Stimulated activated CD8-positive, alpha-beta memory T cell treated with anti-CD3 and anti-CD28 coated beads, Interleukin-12 subunit alpha, Interleukin-12 subunit beta, amount 100 ng/mL, for 1 hour (primary cell): Measurements from ENCODE around the gene ADARB1.

Experiments
- DNase-seq: peaks from one replicate; pipeline ENCODE4 v3.0.0-alpha.2; 2020; ENCODE audit warnings: low read depth

The ADARB1 gene

DNA sequence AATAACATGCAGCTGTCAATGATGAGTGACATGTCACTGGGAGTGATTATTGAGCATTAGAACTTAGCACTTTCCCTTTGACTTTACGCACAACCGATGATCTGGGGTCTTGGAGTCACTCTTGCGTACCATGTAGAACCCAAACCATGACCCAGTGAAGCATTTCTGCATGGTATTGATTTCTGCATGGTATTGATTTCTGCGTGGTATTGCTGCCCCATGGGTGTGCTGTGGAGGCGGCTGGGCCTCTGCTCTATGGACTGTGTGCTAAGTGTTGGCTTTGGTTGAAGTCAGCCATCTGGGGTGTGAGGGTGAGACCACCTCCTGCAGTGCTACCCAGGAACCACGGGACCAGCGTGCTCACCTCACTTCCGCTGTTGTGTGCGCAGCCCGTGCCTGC lies 98.0 kb downstream of the ADARB1 start:
- no peak for DNase-seq

DNA sequence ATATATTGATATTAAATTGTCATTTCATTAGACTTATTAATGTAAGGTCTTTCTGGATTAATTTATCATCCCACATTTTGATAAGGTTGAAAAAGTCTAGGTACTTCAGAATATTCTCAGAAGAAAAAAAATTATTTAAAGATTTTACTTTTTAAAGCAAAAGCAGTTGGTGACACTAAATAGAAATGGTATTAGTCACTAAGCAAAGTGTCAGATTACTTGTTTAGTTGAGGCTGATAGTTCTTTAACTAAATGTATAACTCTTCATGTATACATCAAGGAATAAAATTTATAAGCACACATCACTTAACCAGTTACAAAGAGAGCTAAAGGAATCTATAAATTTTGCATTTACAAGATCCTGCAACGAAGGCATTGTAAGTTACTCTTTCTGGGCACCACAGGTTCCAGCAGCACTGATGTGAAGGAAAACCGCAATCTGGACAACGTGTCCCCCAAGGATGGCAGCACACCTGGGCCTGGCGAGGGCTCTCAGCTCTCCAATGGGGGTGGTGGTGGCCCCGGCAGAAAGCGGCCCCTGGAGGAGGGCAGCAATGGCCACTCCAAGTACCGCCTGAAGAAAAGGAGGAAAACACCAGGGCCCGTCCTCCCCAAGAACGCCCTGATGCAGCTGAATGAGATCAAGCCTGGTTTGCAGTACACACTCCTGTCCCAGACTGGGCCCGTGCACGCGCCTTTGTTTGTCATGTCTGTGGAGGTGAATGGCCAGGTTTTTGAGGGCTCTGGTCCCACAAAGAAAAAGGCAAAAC lies 101.1 kb downstream of the ADARB1 start:
- no peak for DNase-seq

DNA sequence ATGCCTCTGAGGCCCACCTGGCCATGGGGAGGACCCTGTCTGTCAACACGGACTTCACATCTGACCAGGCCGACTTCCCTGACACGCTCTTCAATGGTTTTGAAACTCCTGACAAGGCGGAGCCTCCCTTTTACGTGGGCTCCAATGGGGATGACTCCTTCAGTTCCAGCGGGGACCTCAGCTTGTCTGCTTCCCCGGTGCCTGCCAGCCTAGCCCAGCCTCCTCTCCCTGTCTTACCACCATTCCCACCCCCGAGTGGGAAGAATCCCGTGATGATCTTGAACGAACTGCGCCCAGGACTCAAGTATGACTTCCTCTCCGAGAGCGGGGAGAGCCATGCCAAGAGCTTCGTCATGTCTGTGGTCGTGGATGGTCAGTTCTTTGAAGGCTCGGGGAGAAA lies 101.8 kb downstream of the ADARB1 start:
- no peak for DNase-seq

DNA sequence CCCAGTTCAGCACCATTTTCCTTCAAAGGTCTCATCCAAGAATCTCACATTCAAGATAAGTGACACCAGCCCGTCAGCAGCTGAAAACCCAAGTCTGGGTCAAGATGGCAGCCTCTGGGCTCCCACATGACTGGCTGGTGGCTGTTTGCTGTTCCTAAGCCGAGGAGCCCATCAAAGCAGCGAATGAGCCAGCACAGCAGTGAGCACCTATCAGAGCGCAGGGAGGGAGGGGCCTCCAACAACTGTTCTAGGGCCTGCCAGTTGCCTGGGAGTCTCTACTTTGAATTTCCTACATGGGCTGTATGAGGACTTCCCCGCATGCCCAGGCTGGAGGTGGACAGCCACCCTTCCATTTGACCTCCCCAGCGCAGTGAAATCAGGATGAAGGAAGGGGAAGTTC lies 102.7 kb downstream of the ADARB1 start:
- no peak for DNase-seq

DNA sequence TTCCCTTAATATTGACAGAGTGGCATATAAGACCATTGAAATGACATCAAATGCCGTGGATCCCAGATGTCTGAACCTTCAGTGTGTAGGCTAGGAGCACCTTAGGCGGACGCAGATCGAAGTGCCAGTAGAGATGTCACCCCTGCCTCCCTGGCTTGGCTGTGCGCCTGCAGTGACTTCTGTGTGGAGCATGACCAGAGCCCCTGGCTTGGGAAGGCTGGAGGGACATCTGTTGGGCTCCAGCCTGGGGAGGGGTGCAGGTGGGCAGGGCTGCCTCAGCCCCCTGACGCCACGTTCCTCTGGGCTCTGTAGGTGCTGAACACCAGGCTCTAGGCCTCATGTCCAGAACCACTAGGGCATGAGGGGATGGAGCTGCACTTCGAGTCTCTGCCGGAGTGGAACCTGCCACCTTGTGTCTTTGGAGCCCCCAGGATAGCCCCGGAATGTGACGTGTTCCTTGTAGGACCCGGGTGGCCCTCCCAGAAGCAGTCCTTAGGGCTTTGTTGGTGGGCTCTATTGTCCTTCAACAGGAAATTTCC lies 103.8 kb downstream of the ADARB1 start:
- DNase-seq = no peak

DNA sequence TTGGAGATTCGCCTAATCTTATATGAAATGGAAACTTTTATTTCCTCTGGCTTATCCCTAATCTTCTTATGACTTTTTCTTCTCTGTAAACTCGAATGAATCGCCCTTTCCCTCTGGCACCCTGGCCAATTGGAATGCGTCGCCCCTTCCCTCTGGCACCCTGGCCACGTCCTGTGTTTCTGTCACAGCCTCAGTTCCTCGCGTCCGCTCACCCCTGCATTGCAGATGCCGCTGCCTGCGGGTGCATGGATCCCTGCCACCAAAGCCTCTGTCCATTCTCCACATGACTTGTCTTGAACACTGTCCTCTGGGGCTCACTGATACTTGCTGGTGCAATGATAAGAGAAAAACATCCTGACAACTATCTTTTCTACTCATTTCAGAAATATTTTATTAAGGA lies 104.6 kb downstream of the ADARB1 start:
- DNase-seq = no peak

DNA sequence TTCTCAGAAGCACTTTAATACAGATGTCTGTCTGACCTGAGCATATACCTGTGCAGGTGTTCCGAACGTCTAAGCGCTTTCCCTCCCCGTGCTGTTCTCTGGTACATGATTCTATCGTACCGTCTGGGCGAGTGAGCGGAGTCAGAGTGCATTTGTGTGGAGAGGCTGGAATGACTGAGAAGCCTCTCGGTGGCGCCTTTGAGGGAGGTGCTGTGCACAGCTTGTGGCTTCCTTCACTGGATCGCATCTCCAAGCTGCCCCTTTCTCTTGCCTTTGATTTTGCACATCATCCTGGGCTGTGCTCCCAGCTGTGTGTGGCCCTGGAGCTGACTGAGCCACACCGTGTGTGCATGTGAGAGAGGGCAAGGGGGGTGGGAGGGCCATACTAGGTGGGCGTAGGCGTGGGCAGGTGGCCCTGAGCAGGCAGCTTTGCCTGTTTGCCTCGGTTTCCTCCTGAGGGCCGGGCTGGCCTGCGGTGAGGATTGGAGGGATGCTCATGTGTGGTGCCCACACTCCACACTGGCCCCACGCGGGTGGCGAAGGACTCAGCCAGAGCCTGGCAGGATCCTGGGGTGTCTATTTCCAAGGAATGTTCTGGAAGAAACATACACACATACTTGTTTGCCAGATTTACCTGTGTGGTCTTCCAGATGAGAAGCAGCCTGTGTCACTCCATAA lies 105.3 kb downstream of the ADARB1 start:
- DNase-seq = no peak

DNA sequence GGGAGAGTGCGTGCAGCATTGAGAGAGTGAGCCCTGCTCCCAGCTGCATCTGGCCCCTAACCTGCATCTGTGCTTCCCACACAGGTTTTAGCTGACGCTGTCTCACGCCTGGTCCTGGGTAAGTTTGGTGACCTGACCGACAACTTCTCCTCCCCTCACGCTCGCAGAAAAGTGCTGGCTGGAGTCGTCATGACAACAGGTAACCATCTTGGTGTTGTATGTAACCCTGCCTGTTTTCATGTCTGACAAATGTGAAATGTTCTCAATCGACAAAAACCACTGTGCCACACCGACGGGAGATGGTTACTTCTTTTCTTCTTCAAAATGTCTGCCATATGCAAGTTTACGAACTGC lies 105.8 kb downstream of the ADARB1 start:
- no peak for DNase-seq

DNA sequence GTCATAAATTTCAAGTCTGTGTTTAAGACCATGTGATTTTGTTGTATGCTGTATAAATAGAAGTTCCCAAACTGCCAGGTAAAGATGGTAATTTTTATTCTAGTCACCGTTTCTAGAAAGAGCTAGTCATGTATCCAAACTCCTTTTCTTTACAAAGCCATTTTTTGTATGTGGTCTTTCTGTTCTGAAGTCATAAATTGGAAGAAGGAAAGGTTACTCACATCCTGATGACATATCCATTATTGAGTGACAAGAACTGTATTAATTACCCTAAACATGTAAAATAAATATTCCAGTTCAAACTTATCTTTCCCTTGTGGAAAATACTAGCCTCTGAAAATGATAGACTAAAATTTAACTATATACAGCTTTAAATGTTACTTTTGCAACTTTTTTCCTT lies 108.6 kb downstream of the ADARB1 start:
- no peak for DNase-seq

DNA sequence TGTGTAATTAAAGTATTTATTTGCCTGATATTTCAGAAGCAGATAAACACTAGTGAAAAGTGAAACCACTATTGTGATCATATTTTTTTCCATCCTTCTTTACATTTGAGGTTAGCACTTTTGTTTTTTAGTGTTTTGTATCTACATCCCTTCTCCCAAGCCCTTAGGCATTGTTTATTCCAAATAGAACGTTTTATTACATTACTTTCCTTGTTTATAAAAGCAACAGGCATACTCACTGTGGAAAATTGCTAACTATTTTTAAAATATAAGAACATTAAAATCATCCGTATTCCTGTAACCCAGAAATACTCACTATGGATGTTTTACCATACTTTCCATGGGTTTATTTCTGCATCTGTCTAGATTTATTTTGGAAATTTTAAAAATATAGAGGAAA lies 109.5 kb downstream of the ADARB1 start:
- DNase-seq = no peak

DNA sequence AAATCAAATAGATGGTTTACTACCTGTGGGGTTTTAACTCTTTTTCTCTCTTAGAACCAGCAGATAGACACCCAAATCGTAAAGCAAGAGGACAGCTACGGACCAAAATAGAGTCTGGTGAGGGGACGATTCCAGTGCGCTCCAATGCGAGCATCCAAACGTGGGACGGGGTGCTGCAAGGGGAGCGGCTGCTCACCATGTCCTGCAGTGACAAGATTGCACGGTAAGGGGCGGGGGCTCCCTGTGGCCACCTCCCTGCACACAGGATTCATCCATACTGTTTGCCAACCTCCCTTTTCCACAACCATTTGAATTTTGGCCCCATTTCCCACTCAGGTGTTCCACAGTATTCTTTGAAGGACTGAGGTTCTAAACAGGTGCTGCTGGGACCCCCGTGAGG lies 110.5 kb downstream of the ADARB1 start:
- DNase-seq = no peak

DNA sequence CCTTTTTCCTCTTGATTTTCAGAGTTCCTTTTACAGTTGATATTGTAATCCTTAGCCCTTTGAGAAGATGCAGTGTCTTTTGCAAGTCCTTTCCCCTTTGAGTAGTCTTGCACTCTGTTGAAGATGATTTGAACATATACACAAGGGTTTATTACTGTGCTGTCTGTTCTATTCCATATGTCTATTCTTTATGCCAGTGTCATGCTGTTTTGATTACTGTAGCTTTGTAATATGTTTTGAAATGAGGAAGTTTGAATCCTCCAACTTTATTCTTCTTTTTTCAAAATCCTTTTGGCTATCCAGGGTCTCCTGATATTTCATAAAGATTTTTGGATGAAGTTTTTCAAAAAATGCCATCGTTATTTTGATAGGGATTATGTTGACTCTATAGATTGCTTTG lies 112.3 kb downstream of the ADARB1 start:
- DNase-seq = no peak

DNA sequence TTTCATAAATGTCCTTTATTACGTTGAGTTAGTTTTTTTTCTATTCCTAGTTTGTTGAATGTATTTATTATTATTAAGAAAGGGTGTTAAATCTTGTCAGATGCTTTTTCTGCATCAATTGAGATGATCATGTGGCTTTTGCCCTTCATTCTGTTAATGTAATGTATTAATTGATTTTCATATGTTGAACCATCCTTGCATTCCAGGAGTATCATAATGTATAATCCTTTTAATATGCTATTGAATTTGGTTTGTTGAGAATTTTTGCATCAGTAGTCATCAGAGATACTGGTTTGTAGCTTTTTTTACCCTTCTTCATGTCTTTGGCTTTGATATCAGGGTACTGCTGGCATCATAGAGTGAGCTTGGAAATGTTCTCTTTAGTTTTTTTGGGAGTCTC lies 113.3 kb downstream of the ADARB1 start:
- no peak for DNase-seq

DNA sequence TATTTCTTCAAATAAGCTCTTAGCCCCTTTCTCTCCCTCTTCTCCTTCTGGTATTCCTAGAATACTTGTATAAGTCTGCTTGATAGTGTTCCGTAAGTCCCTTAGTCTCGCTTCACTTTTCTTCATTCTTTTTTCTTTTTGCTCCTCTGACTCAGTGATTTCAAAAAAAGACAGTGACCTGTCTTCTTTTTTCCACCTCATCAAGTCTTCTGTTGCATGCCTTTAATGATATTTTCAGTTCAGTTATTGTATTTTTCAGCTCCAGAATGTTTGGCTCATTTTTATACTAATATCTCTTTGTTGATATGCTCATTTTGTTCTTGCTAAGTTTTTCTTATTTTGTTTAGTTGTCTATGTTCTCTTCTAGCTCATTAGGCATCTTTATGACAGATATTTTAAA lies 115.6 kb downstream of the ADARB1 start:
- DNase-seq = no peak

DNA sequence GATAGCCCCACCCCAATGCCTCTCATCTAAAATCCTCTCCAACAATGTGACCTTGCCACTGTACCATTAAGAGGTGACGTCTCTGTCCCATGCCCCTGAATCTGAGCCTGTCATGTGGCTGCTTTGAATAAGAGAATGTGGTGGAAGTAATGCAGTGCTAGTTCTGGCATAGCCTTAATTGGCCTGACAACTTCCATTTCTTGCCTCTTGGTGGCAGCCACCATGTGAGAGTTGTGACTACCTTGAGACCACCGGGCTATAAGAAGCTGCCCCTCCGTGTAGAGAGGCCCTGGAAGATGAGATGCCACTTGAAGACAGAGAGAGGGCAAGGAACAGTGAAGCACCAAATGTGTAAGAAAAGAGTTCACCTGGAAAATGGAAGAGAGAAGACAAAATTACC lies 118.0 kb downstream of the ADARB1 start:
- DNase-seq = no peak

DNA sequence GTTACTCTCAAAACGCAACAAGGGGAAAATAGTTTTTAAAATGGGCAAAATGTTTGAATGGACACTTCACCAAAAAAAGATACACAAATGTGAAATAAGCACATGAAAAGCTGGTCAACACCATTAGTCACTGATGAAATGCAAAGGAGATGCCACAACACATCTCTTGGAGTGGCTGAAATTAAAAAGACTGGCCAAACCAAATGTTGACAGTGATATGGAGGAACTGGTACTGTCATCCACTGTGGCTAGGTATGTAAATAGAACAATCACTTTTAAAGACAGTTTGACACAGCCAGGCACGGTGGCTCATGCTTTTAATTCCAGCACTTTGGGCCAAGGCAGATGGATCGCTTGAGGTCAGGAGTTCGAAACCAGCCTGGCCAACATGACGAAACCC lies 122.2 kb downstream of the ADARB1 start:
- DNase-seq = no peak

DNA sequence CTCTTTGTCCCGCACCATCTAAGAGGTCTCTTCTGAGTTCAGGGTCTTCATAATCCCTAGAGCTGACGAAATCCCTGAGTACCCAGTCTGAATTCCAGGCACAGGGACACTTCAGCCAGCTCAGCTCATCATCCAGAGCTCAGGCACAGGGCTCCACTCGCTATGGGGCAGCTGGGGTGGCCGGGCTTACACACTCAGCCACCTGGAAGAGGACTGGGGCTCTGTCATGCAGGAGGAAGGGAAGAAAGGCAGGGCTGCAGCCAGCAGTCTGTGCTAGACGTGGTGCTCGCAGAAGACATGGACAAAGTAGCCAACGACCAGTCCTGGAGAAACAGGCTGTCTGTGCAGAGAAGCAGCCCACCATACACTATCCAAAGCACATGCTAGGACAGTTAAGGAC lies 124.8 kb downstream of the ADARB1 start:
- no peak for DNase-seq

DNA sequence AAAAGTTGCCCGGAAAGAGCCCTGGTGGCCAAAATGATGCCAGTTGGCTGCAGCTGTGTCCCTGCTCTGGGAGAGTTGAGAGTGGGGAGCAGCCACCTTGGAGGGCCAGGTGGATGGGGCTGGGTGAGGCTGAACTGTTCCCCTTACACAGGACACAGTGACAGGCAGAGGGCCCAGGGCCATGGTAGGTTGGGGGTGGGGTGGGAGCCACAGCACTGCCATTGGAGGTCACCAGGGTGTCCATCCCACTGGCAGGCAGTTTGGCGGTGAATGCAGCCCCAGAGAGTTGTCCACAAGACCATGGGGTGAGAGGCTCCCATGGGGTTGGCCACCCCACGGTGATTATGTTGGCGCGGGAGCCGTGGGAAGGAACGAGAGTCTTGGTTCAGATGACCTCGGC lies 125.7 kb downstream of the ADARB1 start:
- no peak for DNase-seq

DNA sequence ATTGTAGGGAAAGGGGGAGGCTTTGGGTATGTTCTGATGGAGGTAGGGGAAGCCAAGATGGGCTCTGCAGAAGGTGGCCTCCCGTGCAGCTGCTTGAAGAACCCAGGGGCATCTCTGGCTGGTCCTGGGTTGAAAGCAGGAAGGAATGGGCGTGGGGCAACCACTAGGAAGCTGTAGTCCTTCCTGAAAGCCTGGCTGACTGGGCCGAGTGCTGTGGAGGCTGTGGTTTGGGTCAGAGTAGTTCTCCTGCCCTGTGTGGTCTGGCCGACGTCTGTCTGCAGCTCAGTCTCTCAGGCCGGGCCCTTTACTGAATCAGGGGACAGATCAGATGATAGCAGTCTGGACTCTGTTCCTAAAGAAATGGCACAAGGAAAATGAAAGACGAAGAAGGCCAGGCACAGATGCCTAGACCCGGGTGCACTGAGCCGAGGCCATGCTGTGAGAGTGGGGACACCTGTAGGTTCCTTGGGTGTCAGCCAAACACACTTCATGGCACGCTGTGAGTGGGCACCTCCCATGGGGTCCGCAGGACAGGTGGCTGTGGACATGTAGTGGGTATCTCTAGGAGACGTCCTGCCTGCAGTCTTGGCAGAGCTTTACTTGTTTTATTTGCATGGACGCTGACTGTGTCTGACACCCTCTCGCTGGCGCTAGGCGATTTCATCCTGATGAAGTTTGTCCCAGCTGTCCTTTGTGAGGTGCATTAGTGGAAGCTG lies 126.4 kb downstream of the ADARB1 start:
- DNase-seq = no peak

DNA sequence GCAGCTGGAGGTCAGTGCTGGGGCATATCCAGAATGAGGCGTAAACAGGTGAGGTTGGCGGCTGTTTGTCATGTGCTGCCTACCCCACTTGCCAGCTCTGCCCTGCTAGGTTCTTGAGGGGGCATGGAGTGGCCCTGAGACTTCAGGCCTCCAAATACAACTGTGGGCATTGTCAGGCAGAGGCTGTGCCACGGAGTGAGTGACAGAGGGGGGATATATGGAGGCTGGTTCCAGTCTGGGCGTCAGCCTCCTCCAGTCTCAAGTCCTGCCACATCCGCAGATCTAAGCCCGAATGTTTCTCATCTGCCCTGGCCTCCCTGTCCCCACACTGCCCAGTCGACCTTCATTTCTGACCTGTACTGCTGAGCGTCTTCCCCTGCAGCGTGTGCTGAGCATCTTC lies 128.0 kb downstream of the ADARB1 start:
- no peak for DNase-seq

DNA sequence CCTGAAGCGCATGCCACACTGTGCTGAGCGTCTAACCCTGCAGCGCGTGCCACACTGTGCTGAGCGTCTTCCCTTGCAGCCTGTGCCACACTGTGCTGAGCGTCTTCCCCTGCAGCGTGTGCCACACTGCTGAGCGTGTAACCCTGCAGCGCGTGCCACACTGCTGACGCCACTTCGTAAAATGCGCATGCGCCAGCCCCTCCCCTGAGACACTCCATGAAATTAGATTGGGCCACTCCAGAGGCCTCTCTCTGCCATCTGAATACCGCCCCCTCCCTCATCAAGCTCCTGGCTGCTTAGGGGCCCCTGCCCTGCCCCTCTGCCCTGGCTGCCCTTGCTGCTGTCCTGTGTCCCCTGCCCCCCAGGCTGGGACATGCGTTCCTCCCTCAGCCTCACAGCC lies 128.5 kb downstream of the ADARB1 start:
- no peak for DNase-seq

DNA sequence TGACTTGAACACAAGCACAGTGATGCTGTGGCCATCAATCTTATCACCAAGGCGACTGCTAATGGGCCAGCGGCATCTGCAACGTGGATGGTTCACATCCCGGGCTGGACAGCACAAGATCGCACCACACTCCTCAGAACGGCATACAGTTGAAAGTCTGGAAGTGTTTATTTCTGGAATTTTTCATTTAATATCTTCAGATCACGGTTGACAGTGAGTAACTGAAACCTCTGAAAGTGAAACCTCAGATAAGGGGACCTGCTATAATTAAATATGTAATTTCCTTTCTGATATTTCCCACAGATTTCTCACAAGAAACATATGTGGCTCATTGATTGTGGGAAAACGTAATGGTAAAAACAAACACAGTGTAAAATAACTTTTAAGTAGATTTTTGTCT lies 129.6 kb downstream of the ADARB1 start:
- no peak for DNase-seq

DNA sequence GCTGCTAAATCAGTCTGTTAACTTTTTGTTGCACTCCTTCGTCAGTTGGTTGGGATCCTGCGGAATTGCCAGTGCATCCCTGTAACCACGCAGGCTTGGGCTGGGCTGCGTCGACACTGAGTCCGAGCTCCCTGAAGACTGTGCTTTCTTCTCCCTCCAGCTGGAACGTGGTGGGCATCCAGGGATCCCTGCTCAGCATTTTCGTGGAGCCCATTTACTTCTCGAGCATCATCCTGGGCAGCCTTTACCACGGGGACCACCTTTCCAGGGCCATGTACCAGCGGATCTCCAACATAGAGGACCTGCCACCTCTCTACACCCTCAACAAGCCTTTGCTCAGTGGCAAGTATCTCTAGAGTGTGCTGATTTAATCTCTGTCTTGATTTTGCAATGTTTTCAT lies 130.0 kb downstream of the ADARB1 start:
- no peak for DNase-seq
